OCI-M1 (cell line): ENCODE measurements around the gene SYNDIG1.

ENCODE experiments used
- DNase-seq: peaks from one replicate; lab custom pipeline; 2025; lab: John Stamatoyannopoulos, UW

Gene SYNDIG1

GRCh38 chr20:24658920-24659660 is 189.7 kb downstream of the SYNDIG1 start:
- no peak for DNase-seq

DNA sequence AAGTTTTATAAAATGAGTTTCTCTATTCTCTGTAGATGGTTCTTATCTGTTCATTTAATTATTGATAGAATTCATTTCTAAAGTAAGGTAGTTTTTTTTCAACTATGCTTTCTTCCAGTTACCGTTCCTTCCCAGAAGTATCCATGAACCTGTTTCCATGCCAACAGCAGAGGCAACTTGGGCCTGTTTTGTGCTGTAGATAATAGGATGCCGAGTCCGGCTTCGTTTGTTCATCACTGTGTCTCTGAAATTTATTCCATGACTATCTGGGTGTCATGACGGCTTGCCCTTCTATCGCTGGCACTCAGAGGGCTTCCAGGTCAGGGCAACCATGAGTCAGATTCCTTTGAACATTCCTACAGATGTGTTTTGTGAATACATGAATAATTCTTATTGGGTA is 190.4 kb downstream of the SYNDIG1 start:
- DNase-seq: no peak

DNA sequence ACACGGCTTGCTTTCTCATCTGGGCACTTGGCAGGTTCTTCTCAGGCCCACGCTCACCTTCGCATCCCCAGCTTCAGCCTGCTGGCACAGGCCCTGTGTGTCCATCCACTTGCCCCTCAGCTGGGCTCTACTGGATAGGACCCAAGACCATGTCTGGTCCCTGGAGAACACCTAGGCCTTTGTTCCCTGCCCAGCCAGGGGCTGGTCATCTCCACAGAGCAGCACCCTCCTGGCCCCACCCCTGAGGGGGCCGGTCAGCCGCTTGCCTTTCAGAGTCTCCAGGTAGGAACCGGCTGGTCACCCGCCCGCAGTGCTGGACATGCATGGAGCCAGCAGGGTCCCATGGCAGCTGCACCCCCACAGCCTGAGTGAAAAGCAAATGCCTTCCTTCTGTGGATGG is 191.2 kb downstream of the SYNDIG1 start:
- no peak for DNase-seq

DNA sequence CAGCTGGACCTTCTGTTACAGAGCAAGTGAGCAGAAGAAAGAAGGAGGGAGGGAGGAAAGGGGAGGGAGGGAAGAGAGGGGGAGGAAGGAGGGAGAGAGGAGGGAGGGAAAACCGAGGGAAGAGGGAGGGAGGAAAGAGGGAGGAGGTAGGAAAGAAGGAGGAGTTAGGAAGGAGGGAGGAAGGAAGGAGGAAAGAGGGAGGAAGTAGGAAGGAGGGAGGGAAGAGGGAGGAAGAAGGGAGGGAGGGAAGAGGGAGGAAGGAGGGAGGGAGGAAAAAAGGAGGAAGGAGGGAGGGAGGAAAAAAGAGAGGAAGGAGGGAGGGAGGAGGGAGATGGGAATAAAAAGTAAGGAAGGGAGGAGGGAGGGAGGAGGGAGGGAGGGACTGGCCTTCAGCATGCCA is 191.8 kb downstream of the SYNDIG1 start:
- DNase-seq: no peak

DNA sequence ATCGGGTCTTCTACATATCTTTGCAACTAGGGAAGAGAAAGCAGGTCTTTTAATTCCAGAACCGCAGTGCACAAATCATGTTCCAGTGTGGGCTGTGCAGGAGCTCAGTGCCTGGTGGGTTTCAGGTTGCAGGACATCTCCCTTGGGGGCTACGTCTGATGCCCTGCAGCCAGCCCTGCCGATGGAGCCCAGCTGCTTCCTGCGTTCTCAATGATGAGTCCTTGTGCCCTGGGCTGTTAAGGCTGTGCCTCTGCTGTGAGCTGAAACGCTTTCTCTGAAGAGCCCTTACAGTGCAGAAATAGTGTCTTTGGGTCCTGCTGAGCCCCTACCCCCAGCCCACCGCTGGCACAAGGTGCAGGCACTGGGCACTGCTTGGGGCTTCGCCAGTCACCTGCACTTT is 192.9 kb downstream of the SYNDIG1 start:
- DNase-seq: no peak

- DNase-seq: no peak
These were observed 193.4 kb downstream of the SYNDIG1 start for GRCh38 chr20:24662752-24663365.

GRCh38 chr20:24663496-24663895 is 194.1 kb downstream of the SYNDIG1 start:
- DNase-seq: no peak

- no peak for DNase-seq
These were observed 195.0 kb downstream of the SYNDIG1 start for GRCh38 chr20:24664266-24664986.

- DNase-seq: no peak
These were observed 195.8 kb downstream of the SYNDIG1 start for GRCh38 chr20:24665196-24665595.

GRCh38 chr20:24665741-24666191 is 196.3 kb downstream of the SYNDIG1 start:
- DNase-seq: no peak

- no peak for DNase-seq
These were observed 198.4 kb downstream of the SYNDIG1 start for GRCh38 chr20:24667689-24668383.

DNA sequence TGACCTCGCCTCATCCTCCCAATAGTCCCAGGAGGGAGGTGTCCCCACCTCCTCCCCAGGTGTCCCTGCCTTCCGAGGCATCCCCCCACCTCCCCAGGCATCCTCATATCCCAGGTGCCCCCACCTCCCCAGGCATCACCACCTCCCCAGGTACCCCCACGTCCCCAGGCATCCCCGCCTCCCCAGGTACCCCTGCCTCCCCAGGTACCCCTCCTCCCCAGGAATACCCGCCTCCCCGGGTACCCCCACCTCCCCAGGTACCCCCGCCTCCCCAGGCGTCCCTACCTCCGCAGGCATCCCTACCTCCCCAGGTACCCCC is 198.9 kb downstream of the SYNDIG1 start:
- no peak for DNase-seq

DNA sequence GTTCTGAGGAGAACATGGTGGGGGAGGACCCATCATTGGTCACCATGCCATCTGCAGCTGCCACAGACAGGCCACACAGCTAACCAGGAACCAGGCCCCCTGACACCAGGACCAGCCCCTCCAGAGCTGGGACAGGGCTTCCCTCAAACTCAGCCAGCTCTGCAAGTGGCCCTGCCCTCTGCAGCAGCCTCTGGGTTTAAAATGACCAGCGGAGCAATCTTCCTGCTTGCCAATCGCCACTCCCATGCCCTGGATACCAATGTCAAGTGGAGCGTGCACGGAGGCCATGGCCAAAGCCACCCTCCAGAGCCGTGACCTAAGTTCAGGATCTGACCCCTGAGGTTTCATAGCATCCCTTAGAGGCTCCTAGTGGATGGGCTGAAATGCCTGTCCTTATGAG is 199.4 kb downstream of the SYNDIG1 start:
- DNase-seq: no peak

GRCh38 chr20:24669701-24670100 is 200.3 kb downstream of the SYNDIG1 start:
- no peak for DNase-seq

- DNase-seq: no peak
These were observed 201.0 kb downstream of the SYNDIG1 start for GRCh38 chr20:24670341-24670872.

- no peak for DNase-seq
These were observed 201.6 kb downstream of the SYNDIG1 start for GRCh38 chr20:24670981-24671380.

GRCh38 chr20:24672181-24672880 is 202.9 kb downstream of the SYNDIG1 start:
- DNase-seq: no peak

DNA sequence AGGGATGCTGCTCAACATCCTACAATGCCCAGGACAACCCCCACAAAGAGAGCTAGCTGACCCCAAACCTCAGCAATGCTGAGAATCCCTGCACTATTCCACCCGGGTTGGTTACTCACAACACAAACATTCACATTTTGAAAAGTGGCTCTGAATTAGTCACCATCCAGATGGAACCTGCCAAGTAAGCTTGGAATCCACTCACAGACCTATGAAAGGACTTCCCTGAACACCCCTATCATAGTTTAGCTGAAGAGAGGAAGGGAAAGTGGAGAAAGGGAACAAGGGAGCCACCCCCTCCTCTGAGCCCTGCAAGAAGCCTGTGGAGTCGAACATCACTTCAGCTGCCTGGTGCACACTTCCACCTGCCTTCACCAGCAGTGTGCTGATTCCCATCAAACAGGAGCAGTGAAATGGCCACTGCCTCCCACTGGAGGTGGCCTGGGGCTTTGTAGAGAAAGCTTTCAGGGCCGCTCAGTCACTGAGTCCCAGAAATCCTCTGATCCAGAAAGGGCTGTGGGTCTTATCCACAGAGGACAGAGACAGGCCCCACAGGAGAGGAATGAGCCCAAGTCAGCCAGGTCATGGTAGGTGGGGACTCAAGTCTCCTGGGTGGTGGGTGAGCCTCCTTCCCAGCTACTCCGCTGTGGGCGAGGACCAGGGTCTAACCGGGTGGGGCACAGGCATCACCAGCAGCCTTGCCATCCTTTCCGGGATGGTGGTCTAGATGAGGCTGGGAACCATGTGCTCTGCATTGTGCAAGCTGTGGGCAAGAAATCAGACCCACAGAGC is 203.7 kb downstream of the SYNDIG1 start:
- DNase-seq: no peak

DNA sequence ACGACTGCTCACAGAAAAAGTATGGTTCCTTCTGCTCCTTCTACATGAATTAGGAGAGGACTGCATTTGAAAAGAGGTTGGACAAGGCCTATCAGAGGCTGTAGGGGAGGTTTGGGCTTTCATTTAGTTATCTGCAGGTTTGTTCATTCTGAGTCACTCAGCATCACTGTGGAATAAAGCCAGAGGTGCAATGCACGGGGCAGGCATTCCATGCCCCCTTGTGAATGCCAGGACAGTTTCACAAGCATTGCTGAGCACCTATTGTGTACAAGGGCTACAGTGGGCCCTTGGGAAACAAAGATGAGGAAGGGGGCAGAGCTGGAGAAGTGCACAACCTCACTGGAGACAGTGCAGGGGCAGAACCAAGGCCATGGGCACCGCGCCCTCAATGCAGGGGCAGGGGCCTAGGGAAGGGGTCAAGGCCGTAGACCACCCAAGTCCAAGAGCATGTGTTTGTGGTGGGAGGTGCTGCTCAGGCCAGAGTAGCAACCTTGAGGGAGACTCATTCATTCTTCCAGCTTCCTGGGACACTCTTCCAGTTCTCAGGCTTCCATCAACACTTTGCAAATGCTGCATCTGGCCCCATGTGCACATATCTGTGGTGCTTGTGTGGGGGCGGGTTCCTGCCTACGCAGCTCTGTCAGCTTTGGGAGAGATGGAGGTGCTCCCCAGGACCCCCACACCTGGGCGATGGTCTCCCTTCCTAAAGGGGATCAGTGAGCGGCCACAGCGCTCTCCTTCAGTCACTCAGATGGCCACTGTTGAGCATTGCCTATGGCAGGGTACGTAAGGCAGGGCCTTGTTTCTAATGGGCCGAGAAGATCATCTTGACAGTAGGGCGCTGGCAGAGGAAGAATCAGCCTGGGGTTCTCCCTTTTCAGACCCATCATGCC is 204.5 kb downstream of the SYNDIG1 start:
- no peak for DNase-seq
